ENCODE data around the gene CD59. TPM values are rescaled to one million over a fixed set of nuclear protein-coding genes. Genes with fewer than 3 reads are reported as not detected.

The CD59 gene
- polyA plus RNA-seq, 1 experiment, result 1,182 TPM

- POLR2A ChIA-PET, result no interaction called here
- peak; percentile 53 for DNase-seq (ENCODE audit: low read depth, low spot score)
- no peaks in the 10 kb centered on the region for H3K9me3 ChIP-seq (ENCODE audit: control insufficient read depth, insufficient read depth, low read length)
- no peaks in the 10 kb centered on the region for H3K27me3 ChIP-seq (ENCODE audit: control insufficient read depth, insufficient read depth, low read length)
- TF ChIP-seq, protein P1, sequence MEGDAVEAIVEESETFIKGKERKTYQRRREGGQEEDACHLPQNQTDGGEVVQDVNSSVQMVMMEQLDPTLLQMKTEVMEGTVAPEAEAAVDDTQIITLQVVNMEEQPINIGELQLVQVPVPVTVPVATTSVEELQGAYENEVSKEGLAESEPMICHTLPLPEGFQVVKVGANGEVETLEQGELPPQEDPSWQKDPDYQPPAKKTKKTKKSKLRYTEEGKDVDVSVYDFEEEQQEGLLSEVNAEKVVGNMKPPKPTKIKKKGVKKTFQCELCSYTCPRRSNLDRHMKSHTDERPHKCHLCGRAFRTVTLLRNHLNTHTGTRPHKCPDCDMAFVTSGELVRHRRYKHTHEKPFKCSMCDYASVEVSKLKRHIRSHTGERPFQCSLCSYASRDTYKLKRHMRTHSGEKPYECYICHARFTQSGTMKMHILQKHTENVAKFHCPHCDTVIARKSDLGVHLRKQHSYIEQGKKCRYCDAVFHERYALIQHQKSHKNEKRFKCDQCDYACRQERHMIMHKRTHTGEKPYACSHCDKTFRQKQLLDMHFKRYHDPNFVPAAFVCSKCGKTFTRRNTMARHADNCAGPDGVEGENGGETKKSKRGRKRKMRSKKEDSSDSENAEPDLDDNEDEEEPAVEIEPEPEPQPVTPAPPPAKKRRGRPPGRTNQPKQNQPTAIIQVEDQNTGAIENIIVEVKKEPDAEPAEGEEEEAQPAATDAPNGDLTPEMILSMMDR (IDR thresholded peaks at IDR 0.05; ENCODE audit: low read depth, low read length), result no peak
- CTCF ChIA-PET, result interaction anchor here (1.4 kb wide), 1 partner anchor 14 kb away, joined by 4 read pairs; no protein-coding TSS in a partner anchor
- no peak overlapping the region for H3K4me3 ChIP-seq (ENCODE audit: low read depth, low read length)
- peak overlapping the region; percentile 65 for H3K27ac ChIP-seq (ENCODE audit: low read depth, low read length)
Measured at GRCh38 chr11:33674035-33674814, 62.0 kb downstream of the CD59 start.

- no peaks in the 10 kb centered on the region for H3K27me3 ChIP-seq (ENCODE audit: control insufficient read depth, insufficient read depth, low read length)
- no peak for DNase-seq (ENCODE audit: low read depth, low spot score)
- POLR2A ChIA-PET, result no interaction called here
- TF ChIP-seq, protein P1 (IDR thresholded peaks at IDR 0.05; ENCODE audit: low read depth, low read length), result no peak
- no peak overlapping the region for H3K27ac ChIP-seq (ENCODE audit: low read depth, low read length)
- CTCF ChIA-PET, result no interaction called here
- H3K9me3 ChIP-seq (ENCODE audit: control insufficient read depth, insufficient read depth, low read length), result no peaks in the 10 kb centered on the region; the same call in 1 of the 2 replicates
- H3K4me3 ChIP-seq (ENCODE audit: low read depth, low read length), result no peak overlapping the region
Measured at GRCh38 chr11:33672273-33672672, 64.0 kb downstream of the CD59 start.

DNA sequence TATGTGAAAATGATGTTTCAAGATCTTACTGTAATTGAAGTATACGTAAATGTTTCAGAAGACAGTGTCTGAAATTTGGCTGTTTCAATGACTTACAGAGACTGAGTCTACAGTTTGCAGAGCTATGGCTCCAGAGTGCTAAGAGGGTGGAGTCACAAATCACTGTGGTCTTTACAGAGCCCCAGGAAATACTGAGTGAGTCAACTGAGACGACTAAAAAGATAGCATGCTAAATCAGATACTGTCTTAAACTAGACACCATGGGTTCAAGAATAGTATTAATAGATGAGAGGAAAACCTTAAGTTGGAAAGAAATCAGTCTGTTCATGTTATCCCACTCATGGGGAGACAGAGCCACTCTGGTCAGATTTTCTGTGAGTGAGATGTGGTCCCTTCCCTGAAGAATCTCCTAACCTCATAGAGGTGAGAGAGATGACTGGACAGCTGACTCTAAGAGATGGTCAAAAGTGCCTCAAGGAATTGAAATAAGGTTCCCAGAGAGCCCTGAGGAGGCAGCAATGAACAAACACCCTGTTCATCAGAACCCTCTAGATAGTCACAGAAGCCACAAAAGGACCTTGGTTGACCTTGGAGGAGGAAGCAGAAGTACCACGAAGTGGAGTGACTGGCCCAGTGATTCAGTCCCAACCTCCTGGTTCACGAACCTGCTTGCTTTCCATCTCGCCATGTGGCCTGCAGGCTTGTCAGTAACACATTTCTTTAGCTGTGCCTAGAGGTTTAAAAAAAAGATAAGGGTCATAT, 65.8 kb downstream of the CD59 start:
- TF ChIP-seq, protein P1 (IDR thresholded peaks at IDR 0.05; ENCODE audit: low read depth, low read length), result no peak
- CTCF ChIA-PET, result interaction anchor here (0.8 kb wide), 1 partner anchor 17 kb away, joined by 3 read pairs; no protein-coding TSS in a partner anchor
- no peak for DNase-seq (ENCODE audit: low read depth, low spot score)
- Histone ChIP-seq H3K27me3 (ENCODE audit: control insufficient read depth, insufficient read depth, low read length) (no peaks in the 10 kb centered on the region), H3K9me3 (ENCODE audit: control insufficient read depth, insufficient read depth, low read length) (no peaks in the 10 kb centered on the region; the same call in 1 of the 2 replicates), H3K27ac (ENCODE audit: low read depth, low read length) (no peak overlapping the region), H3K4me3 (ENCODE audit: low read depth, low read length) (no peak overlapping the region)
- POLR2A ChIA-PET, result no interaction called here

DNA sequence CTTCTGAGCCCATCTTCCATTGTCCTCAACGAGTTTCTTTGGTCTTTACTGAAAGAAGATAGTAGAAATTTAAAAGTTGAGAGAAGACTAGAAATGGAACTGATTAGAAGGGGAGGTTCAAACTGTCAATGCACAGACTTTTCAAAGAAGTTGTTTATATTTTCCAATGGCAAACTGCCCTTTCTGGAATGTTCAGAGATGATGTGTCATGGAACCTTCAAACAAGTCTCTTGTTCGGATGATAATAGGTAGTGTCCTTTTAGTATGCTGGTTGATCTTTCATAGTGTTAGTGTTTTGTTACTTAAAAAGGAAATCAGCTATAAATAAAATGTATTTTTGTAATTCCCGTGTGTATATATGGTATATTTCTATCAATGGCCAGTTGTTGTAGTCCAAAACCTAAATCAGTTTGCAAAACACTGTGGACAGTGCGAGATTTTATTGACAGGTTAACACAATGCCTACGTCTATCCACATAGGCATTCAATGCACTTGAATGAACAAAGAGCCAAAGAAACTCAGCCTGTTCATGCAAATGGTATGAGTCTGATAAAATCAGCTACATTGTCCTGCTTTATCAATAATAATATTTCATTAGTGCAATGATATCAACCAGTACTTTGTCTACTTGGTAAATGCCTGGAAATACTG, 66.5 kb downstream of the CD59 start:
- TF ChIP-seq, protein P1 (IDR thresholded peaks at IDR 0.05; ENCODE audit: low read depth, low read length), result no peak
- CTCF ChIA-PET, result interaction anchor here (0.8 kb wide), 1 partner anchor 17 kb away, joined by 3 read pairs; no protein-coding TSS in a partner anchor
- DNase-seq (ENCODE audit: low read depth, low spot score), result no peak
- no peak overlapping the region for H3K4me3 ChIP-seq (ENCODE audit: low read depth, low read length)
- H3K27me3 ChIP-seq (ENCODE audit: control insufficient read depth, insufficient read depth, low read length), result no peaks in the 10 kb centered on the region
- POLR2A ChIA-PET, result no interaction called here
- H3K9me3 ChIP-seq (ENCODE audit: control insufficient read depth, insufficient read depth, low read length), result no peaks in the 10 kb centered on the region; the same call in 1 of the 2 replicates
- H3K27ac ChIP-seq (ENCODE audit: low read depth, low read length), result no peak overlapping the region

All from AG04450 (cell line).